SK-N-SH (cell line): ENCODE measurements around the gene BDKRB1. TPM values are rescaled to one million over a fixed set of nuclear protein-coding genes. Genes with fewer than 3 reads are reported as not detected.
A peak's percentile ranks its signal among the peaks of the same experiment; 100 is the strongest.

Source experiments
- CTCF ChIA-PET: fragments of 300-600, 350-600 bp; formaldehyde crosslinking; extraction: SDS; loops from one replicate; lab custom pipeline; 2021; lab: Yijun Ruan, JAX
- POLR2A ChIA-PET: fragments of 350-600 bp; sonication (Branson Sonifier 250); formaldehyde crosslinking; extraction: SDS; loops from one replicate; lab custom pipeline; 2020; ENCODE audit warnings: antibody characterized with exemption, inconsistent platforms; lab: Yijun Ruan, JAX
- DNase-seq: peaks from one replicate; pipeline ENCODE4 v3.0.0; 2012
- H2AFZ ChIP-seq: fragments of 200-600 bp; sonication (generic); 2 replicates; pipeline ENCODE4 v1.8.1; 2016; ENCODE audit warnings: antibody characterized with exemption, mild to moderate bottlenecking, low read depth
- H3F3A ChIP-seq: fragments of 200-600 bp; sonication (generic); replicated peaks from 2 replicates; pipeline ENCODE3; 2016; ENCODE audit warnings: antibody characterized with exemption, mild to moderate bottlenecking; ENCODE audit not compliant: insufficient read depth
- H3K27ac ChIP-seq, 2 experiments: fragments of 200-500 bp in 1 of 2; fragments of 200-600 bp in 1 of 2; sonication (Bioruptor generic) in 1 of 2; sonication (generic), shearing (Covaris generic) in 1 of 2; 2 replicates each; pipeline versions ENCODE4 v1.5.1 to v1.6.1; 2014 to 2016; ENCODE audit warnings: low read depth in 2 of 2, inconsistent platforms in 1 of 2, low read length in 1 of 2, mild to moderate bottlenecking in 1 of 2, mixed read lengths in 1 of 2
- H3K27me3 ChIP-seq: fragments of 200-600 bp; sonication (generic), shearing (Covaris generic); 2 replicates; pipeline ENCODE4 v1.6.1; 2016; ENCODE audit warnings: mixed run types; ENCODE audit not compliant: insufficient read depth
- H3K36me3 ChIP-seq, 2 experiments: fragments of 200-500 bp in 1 of 2; fragments of 200-600 bp in 1 of 2; sonication (Bioruptor generic) in 1 of 2; sonication (generic) in 1 of 2; replicated peaks in 1 of 2; 2 replicates each; pipeline versions ENCODE3 to v1.5.1; 2014 to 2016; ENCODE audit warnings: low read length in 1 of 2, mild to moderate bottlenecking in 1 of 2; ENCODE audit not compliant: insufficient read depth in 2 of 2, control insufficient read depth in 1 of 2
- H3K4me1 ChIP-seq, 2 experiments: fragments of 200-500 bp in 1 of 2; fragments of 200-600 bp in 1 of 2; sonication (Bioruptor generic) in 1 of 2; sonication (generic), shearing (Covaris generic) in 1 of 2; 2 replicates each; pipeline versions ENCODE4 v1.5.1 to v1.6.1; 2014 to 2016; ENCODE audit warnings: low read depth in 1 of 2, low read length in 1 of 2, mixed run types in 1 of 2; ENCODE audit not compliant: insufficient read depth in 2 of 2, control insufficient read depth in 1 of 2
- H3K4me2 ChIP-seq: fragments of 200-600 bp; sonication (generic), shearing (Covaris generic); 2 replicates; pipeline ENCODE4 v1.6.1; 2017; ENCODE audit warnings: mixed run types
- H3K4me3 ChIP-seq, 2 experiments: fragments of 200-500 bp in 1 of 2; fragments of 200-600 bp in 1 of 2; sonication (Bioruptor generic) in 1 of 2; sonication (generic), shearing (Covaris generic) in 1 of 2; 2 replicates each; pipeline versions ENCODE4 v1.5.1 to v1.8.1; 2014 to 2016; ENCODE audit warnings: low read depth in 2 of 2, inconsistent platforms in 1 of 2, low read length in 1 of 2, mild to moderate bottlenecking in 1 of 2, mixed read lengths in 1 of 2, moderate library complexity in 1 of 2
- H3K79me2 ChIP-seq: fragments of 200-600 bp; sonication (generic); 2 replicates; pipeline ENCODE4 v1.8.1; 2017; ENCODE audit warnings: mild to moderate bottlenecking; ENCODE audit not compliant: insufficient read depth
- H3K9ac ChIP-seq: fragments of 200-600 bp; sonication (generic); 2 replicates; pipeline ENCODE4 v1.6.1; 2017; ENCODE audit warnings: mixed run types
- H3K9me2 ChIP-seq: fragments of 200-600 bp; sonication (generic); 2 replicates; pipeline ENCODE4 v1.6.1; 2017; ENCODE audit warnings: mixed run types
- H3K9me3 ChIP-seq: fragments of 200-600 bp; sonication (generic); 2 replicates; pipeline ENCODE4 v1.6.1; 2017; ENCODE audit warnings: mixed run types, mild to moderate bottlenecking, moderate library complexity
- H4K20me1 ChIP-seq: fragments of 200-600 bp; sonication (generic); 2 replicates; pipeline ENCODE4 v1.6.1; 2017; ENCODE audit warnings: mild to moderate bottlenecking, mixed run types; ENCODE audit not compliant: insufficient read depth
- CHD2 ChIP-seq: fragments of 150-350 bp; IDR thresholded peaks from 2 replicates; pipeline ENCODE4 v1.6.1; 2018; ENCODE audit warnings: low read length; ENCODE audit not compliant: partially characterized antibody
- EP300 ChIP-seq, 2 experiments: IDR thresholded peaks; 2 replicates each; pipeline versions ENCODE4 v1.4.0 to v1.6.1; 2012; ENCODE audit warnings: borderline replicate concordance in 1 of 2, low read depth in 1 of 2, low read length in 1 of 2
- EZH2phosphoT487 ChIP-seq: fragments of 200-600 bp; sonication (generic); IDR thresholded peaks from 2 replicates; pipeline ENCODE4 v1.6.1; 2017; ENCODE audit warnings: low read depth, mixed run types, mild to moderate bottlenecking, antibody characterized with exemption, moderate library complexity, borderline replicate concordance
- FOXJ3 ChIP-seq: sonication (generic); formaldehyde crosslinking; IDR thresholded peaks from 2 replicates; pipeline ENCODE4 v1.5.1; 2020; ENCODE audit warnings: mild to moderate bottlenecking, missing genetic modification reagents
- GABPA ChIP-seq: IDR thresholded peaks from 2 replicates; pipeline ENCODE4 v1.4.0; 2012; ENCODE audit warnings: low read depth, mild to moderate bottlenecking
- GATA2 ChIP-seq: sonication (generic); formaldehyde crosslinking; IDR thresholded peaks from 2 replicates; pipeline ENCODE4 v1.5.0; 2020; ENCODE audit warnings: mild to moderate bottlenecking, missing genetic modification reagents
- JUND ChIP-seq: IDR thresholded peaks from 2 replicates; pipeline ENCODE4 v1.4.0; 2012
- POLR2AphosphoS5 ChIP-seq: IDR thresholded peaks from 2 replicates; pipeline ENCODE4 v1.6.1; 2012; ENCODE audit warnings: low read depth, low read length
- RAD21 ChIP-seq: IDR thresholded peaks from 2 replicates; pipeline ENCODE4 v1.6.1; 2012; ENCODE audit warnings: mild to moderate bottlenecking, low read length
- RXRA ChIP-seq: IDR thresholded peaks from 2 replicates; pipeline ENCODE4 v1.4.0; 2012; ENCODE audit warnings: low read depth, mild to moderate bottlenecking, borderline replicate concordance
- SMC3 ChIP-seq: IDR thresholded peaks from 2 replicates; pipeline ENCODE4 v1.6.1; 2012; ENCODE audit warnings: low read depth, low read length, improper control_type of control experiment
- YY1 ChIP-seq: IDR thresholded peaks from 2 replicates; pipeline ENCODE4 v1.4.0; 2012; ENCODE audit warnings: low read depth, mild to moderate bottlenecking
- WGBS: methylation state at CpG from one replicate; pipeline ENCODE4 v1.1.6; 2017; ENCODE audit warnings: low lambda C conversion rate; 5-methylcytosine and 5-hydroxymethylcytosine counted together
- polyA plus RNA-seq, 3 experiments: library from polyadenylated mRNA; depleted of rRNA; stranded (reverse); fragments of >200 nt; gene quantifications; 2 replicates each; pipeline ENCODE4 v1.2.3, GENCODE V29; 2012
- TF ChIP-seq, protein P1 (sequence below): fragments of 200-600 bp; sonication (generic); IDR thresholded peaks from 2 replicates; pipeline ENCODE4 v1.6.1; 2017; ENCODE audit warnings: antibody characterized with exemption, mild to moderate bottlenecking, moderate library complexity
- TF ChIP-seq, protein P2 (sequence below): fragments of 150-350 bp; IDR thresholded peaks from 2 replicates; pipeline ENCODE4 v1.6.1; 2016; ENCODE audit warnings: mild to moderate bottlenecking, low read depth, low read length
- TF ChIP-seq, protein P3 (sequence below): fragments of 150-350 bp; IDR thresholded peaks from 2 replicates; pipeline ENCODE4 v1.6.1; 2017; ENCODE audit warnings: antibody characterized with exemption, low read length, low read depth, borderline replicate concordance

Gene BDKRB1
- polyA plus RNA-seq, 1 of the 3 experiments (the other 2 are of a cell fraction) = 14.4 TPM

- no peak overlapping the region; a peak in 1 of 4 replicates for H3K27ac ChIP-seq
Observed at GRCh38 chr14:96294246-96294645, 38.2 kb downstream of the BDKRB1 start.

DNA sequence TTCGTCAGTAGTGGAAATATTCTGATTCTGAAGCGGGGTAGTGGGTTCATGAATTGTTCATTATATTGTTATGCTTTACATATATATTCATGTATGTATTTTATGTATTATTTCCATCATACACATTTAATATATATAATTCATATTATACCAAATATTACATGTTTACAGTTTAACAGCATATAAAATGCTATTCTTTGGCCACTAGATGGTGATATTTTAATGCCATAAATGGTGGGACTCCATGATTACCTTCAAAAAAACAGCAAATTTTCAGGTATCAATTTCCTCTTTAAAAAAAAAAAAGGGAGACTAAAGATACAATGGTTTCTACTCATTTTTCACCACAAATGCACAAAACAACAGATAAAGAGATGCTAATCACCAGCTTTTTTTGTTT is 41.0 kb downstream of the BDKRB1 start:
- H2AFZ ChIP-seq = no peak overlapping the region
- POLR2A ChIA-PET = no interaction called here
- peaks cover 0 to 3% of the 10 kb centered on the region in 2 experiments; a peak in 2 of 4 replicates for H3K4me1 ChIP-seq
- H3K9me2 ChIP-seq = no peaks in the 10 kb centered on the region
- H3K4me3 ChIP-seq = no peak overlapping the region
- 85% methylated on average over 2 of the region's 2 CpGs for WGBS
- no peaks in the 10 kb centered on the region for H4K20me1 ChIP-seq
- no peaks in the 10 kb centered on the region for H3F3A ChIP-seq
- no peaks in the 10 kb centered on the region for H3K27me3 ChIP-seq
- TF ChIP-seq, protein P1, sequence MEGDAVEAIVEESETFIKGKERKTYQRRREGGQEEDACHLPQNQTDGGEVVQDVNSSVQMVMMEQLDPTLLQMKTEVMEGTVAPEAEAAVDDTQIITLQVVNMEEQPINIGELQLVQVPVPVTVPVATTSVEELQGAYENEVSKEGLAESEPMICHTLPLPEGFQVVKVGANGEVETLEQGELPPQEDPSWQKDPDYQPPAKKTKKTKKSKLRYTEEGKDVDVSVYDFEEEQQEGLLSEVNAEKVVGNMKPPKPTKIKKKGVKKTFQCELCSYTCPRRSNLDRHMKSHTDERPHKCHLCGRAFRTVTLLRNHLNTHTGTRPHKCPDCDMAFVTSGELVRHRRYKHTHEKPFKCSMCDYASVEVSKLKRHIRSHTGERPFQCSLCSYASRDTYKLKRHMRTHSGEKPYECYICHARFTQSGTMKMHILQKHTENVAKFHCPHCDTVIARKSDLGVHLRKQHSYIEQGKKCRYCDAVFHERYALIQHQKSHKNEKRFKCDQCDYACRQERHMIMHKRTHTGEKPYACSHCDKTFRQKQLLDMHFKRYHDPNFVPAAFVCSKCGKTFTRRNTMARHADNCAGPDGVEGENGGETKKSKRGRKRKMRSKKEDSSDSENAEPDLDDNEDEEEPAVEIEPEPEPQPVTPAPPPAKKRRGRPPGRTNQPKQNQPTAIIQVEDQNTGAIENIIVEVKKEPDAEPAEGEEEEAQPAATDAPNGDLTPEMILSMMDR = peak; percentile 69
- TF ChIP-seq EP300 (IDR thresholded peaks at IDR 0.05; ENCODE audit: borderline replicate concordance in 1 of 2, low read depth in 1 of 2, low read length in 1 of 2) = no peak
- peak; percentile 37; the same call in 1 of the 2 replicates for TF ChIP-seq SMC3
- 0 out of 2 replicates have a peak, but pooled peaks have one; percentile 38 for TF ChIP-seq YY1
- TF ChIP-seq RAD21 = peak; percentile 73
- no peak overlapping the region for H3K27ac ChIP-seq
- H3K4me2 ChIP-seq = no peak overlapping the region
- peaks cover 21 to 34% of the 10 kb centered on the region in 2 experiments for H3K36me3 ChIP-seq
- H3K79me2 ChIP-seq = no peaks in the 10 kb centered on the region
- no peaks in the 10 kb centered on the region for H3K9me3 ChIP-seq
- CTCF ChIA-PET = interaction anchor here (0.6 to 7.5 kb wide), 22 partner anchors 11 to 297 kb away, joined by 3 to 68 read pairs (median 4); no protein-coding TSS in a partner anchor
- H3K9ac ChIP-seq = no peak overlapping the region
- peak; percentile 31 for DNase-seq

More at GRCh38 chr14:96294246-96294645, 38.2 kb downstream of the BDKRB1 start:
- Histone ChIP-seq H3K4me3 (no peak overlapping the region), H3K4me2 (no peak overlapping the region), H2AFZ (no peak overlapping the region), H3F3A (no peaks in the 10 kb centered on the region), H3K79me2 (no peaks in the 10 kb centered on the region), H4K20me1 (no peaks in the 10 kb centered on the region), H3K9me2 (no peaks in the 10 kb centered on the region), H3K36me3 (peaks cover 20 to 49% of the 10 kb centered on the region in 2 experiments), H3K27me3 (no peaks in the 10 kb centered on the region), H3K4me1 (peaks cover 0 to 3% of the 10 kb centered on the region in 2 experiments; a peak in 1 of 4 replicates), H3K9ac (no peak overlapping the region), H3K9me3 (no peaks in the 10 kb centered on the region)
- 89% methylated on average over 7 of the region's 7 CpGs for WGBS
- no peak for DNase-seq
- ChIA-PET CTCF (interaction anchor here (2.4 to 7.5 kb wide), 3 partner anchors 8 to 128 kb away, joined by 11 to 68 read pairs (median 23); no protein-coding TSS in a partner anchor), POLR2A (no interaction called here)
- TF ChIP-seq, protein P2, sequence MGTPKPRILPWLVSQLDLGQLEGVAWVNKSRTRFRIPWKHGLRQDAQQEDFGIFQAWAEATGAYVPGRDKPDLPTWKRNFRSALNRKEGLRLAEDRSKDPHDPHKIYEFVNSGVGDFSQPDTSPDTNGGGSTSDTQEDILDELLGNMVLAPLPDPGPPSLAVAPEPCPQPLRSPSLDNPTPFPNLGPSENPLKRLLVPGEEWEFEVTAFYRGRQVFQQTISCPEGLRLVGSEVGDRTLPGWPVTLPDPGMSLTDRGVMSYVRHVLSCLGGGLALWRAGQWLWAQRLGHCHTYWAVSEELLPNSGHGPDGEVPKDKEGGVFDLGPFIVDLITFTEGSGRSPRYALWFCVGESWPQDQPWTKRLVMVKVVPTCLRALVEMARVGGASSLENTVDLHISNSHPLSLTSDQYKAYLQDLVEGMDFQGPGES = no peak
- TF ChIP-seq FOXJ3 (CRISPR knock-in tag) = no peak
- TF ChIP-seq GABPA = no peak
- TF ChIP-seq CHD2 = no peak
- TF ChIP-seq POLR2AphosphoS5 = no peak
- TF ChIP-seq EZH2phosphoT487 = no peak
- no peak for TF ChIP-seq RXRA
- TF ChIP-seq, protein P3, sequence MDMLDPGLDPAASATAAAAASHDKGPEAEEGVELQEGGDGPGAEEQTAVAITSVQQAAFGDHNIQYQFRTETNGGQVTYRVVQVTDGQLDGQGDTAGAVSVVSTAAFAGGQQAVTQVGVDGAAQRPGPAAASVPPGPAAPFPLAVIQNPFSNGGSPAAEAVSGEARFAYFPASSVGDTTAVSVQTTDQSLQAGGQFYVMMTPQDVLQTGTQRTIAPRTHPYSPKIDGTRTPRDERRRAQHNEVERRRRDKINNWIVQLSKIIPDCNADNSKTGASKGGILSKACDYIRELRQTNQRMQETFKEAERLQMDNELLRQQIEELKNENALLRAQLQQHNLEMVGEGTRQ = no peak
- TF ChIP-seq GATA2 (CRISPR knock-in tag) = no peak
- no peak for TF ChIP-seq JUND
